ENCODE data around the gene CTSA. TPM values are rescaled to one million over a fixed set of nuclear protein-coding genes. Genes with fewer than 3 reads are reported as not detected.

The CTSA gene
- total and polyA plus RNA-seq, 9 of the 15 experiments (the other 6 are each of a cell fraction or from before 2014, with no cell fraction given) = 8.8 to 61.7 (median 28.3) TPM

DNA sequence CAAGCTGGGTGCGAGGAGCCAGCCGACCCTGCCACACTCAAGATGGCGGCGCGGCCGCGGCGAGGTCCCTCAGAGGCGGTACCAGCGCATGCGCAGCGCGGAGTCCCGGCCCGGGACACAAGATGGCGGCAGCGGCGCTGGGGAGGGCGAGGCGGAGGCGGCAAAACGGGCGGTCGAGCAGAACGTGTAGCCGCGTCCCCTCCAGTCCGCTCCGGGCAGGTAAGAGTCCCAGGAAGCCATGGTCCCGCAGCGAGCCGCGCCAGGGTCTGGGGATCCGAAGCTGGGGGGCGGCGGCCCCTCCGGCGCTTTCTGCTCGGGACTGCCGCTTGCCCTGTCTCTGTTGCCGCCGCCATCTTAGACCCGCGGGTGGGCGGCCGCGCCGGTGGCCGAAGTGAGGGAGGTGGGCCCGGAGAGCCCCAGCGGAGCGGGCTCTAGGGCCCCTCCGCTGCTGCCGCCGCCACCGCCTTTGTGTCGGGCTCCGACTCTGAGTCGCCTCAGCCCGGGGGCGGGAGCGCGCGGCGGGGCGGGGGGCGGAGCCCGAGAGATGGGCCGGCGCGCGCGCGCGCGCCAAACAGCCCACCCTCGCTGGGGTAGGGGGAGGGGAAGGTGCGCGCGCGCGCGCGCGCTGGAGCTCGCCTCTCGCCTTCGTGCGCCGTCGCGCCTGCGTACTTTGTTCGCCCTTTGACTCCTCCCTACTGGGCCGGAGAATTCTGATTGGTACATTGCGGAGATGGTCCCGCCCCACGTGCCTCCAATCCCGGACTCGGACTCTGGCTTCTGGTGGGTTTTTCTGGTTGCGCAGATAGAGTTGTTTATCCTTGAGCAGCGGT is 43.7 kb downstream of the CTSA start, which contains the start of gene PCIF1 (continued):
- TF ChIP-seq, protein P1, sequence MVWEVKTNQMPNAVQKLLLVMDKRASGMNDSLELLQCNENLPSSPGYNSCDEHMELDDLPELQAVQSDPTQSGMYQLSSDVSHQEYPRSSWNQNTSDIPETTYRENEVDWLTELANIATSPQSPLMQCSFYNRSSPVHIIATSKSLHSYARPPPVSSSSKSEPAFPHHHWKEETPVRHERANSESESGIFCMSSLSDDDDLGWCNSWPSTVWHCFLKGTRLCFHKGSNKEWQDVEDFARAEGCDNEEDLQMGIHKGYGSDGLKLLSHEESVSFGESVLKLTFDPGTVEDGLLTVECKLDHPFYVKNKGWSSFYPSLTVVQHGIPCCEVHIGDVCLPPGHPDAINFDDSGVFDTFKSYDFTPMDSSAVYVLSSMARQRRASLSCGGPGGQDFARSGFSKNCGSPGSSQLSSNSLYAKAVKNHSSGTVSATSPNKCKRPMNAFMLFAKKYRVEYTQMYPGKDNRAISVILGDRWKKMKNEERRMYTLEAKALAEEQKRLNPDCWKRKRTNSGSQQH (CRISPR knock-in tag; IDR thresholded peaks at IDR 0.05) = peak; percentile 61; the same call in 1 of the 2 replicates
- TF ChIP-seq SRSF7 (optimal IDR thresholded peaks at IDR 0.05; ENCODE audit: low read depth, low read length) (peak; percentile 75), ILK (tag; IDR thresholded peaks at IDR 0.05; ENCODE audit: borderline replicate concordance, low read depth) (no peak), MTA3 (IDR thresholded peaks at IDR 0.05; ENCODE audit: borderline replicate concordance) (peak; percentile 93; the same call in 1 of the 2 replicates), MCM7 (IDR thresholded peaks at IDR 0.05) (no peak), ZNF76 (CRISPR knock-in tag; IDR thresholded peaks at IDR 0.05; ENCODE audit: borderline replicate concordance) (0 out of 2 replicates have a peak, but pooled peaks have one; percentile 62), ILF3 (IDR thresholded peaks at IDR 0.05; ENCODE audit: borderline replicate concordance) (no peak; the same call in 1 of the 2 replicates), SETDB1 (IDR thresholded peaks at IDR 0.05; ENCODE audit: low read length) (no peak), ZNF263 (CRISPR knock-in tag; IDR thresholded peaks at IDR 0.05; ENCODE audit: borderline replicate concordance) (peak; percentile 64; the same call in 1 of the 2 replicates), ZNF324 (CRISPR knock-in tag; IDR thresholded peaks at IDR 0.05) (no peak), MAFG (tag; conservative IDR thresholded peaks at IDR 0.05) (no peak), FOXJ3 (CRISPR knock-in tag; IDR thresholded peaks at IDR 0.05) (no peak), ZBTB7A (IDR thresholded peaks at IDR 0.05; ENCODE audit: borderline replicate concordance, control insufficient read depth, low read depth, low read length) (peak; percentile 94), ZNF766 (CRISPR knock-in tag; conservative IDR thresholded peaks at IDR 0.05) (peak; percentile 89)
- TF ChIP-seq, protein P2, sequence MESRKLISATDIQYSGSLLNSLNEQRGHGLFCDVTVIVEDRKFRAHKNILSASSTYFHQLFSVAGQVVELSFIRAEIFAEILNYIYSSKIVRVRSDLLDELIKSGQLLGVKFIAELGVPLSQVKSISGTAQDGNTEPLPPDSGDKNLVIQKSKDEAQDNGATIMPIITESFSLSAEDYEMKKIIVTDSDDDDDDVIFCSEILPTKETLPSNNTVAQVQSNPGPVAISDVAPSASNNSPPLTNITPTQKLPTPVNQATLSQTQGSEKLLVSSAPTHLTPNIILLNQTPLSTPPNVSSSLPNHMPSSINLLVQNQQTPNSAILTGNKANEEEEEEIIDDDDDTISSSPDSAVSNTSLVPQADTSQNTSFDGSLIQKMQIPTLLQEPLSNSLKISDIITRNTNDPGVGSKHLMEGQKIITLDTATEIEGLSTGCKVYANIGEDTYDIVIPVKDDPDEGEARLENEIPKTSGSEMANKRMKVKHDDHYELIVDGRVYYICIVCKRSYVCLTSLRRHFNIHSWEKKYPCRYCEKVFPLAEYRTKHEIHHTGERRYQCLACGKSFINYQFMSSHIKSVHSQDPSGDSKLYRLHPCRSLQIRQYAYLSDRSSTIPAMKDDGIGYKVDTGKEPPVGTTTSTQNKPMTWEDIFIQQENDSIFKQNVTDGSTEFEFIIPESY (CRISPR knock-in tag; IDR thresholded peaks at IDR 0.05) = 0 out of 2 replicates have a peak, but pooled peaks have one; percentile 5
- TF ChIP-seq, protein P3, sequence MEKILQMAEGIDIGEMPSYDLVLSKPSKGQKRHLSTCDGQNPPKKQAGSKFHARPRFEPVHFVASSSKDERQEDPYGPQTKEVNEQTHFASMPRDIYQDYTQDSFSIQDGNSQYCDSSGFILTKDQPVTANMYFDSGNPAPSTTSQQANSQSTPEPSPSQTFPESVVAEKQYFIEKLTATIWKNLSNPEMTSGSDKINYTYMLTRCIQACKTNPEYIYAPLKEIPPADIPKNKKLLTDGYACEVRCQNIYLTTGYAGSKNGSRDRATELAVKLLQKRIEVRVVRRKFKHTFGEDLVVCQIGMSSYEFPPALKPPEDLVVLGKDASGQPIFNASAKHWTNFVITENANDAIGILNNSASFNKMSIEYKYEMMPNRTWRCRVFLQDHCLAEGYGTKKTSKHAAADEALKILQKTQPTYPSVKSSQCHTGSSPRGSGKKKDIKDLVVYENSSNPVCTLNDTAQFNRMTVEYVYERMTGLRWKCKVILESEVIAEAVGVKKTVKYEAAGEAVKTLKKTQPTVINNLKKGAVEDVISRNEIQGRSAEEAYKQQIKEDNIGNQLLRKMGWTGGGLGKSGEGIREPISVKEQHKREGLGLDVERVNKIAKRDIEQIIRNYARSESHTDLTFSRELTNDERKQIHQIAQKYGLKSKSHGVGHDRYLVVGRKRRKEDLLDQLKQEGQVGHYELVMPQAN (IDR thresholded peaks at IDR 0.05; ENCODE audit: borderline replicate concordance) = peak; percentile 69
- TF ChIP-seq, protein P4, sequence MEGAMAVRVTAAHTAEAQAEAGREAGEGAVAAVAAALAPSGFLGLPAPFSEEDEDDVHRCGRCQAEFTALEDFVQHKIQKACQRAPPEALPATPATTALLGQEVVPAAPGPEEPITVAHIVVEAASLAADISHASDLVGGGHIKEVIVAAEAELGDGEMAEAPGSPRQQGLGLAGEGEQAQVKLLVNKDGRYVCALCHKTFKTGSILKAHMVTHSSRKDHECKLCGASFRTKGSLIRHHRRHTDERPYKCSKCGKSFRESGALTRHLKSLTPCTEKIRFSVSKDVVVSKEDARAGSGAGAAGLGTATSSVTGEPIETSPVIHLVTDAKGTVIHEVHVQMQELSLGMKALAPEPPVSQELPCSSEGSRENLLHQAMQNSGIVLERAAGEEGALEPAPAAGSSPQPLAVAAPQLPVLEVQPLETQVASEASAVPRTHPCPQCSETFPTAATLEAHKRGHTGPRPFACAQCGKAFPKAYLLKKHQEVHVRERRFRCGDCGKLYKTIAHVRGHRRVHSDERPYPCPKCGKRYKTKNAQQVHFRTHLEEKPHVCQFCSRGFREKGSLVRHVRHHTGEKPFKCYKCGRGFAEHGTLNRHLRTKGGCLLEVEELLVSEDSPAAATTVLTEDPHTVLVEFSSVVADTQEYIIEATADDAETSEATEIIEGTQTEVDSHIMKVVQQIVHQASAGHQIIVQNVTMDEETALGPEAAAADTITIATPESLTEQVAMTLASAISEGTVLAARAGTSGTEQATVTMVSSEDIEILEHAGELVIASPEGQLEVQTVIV (CRISPR knock-in tag; IDR thresholded peaks at IDR 0.05; ENCODE audit: borderline replicate concordance) = no peak
- TF ChIP-seq, protein P5, sequence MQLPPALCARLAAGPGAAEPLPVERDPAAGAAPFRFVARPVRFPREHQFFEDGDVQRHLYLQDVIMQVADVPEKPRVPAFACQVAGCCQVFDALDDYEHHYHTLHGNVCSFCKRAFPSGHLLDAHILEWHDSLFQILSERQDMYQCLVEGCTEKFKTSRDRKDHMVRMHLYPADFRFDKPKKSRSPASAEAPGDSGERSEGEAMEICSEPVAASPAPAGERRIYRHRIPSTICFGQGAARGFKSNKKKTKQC (CRISPR knock-in tag; IDR thresholded peaks at IDR 0.05) = peak; percentile 78

All from K562 (cell line).